Pancreas (tissue), 10 donors: ENCODE results near the gene NECTIN1. TPM values are rescaled to one million over a fixed set of nuclear protein-coding genes. Genes with fewer than 3 reads are reported as not detected.

Experiments
- ATAC-seq, 4 donors: fragments of 200-7000 bp; cut with Tn5 transposase; one replicate each; pipeline versions ENCODE4 v1.8.0 to v1.9.1; 2020; ENCODE audit warnings: mild to moderate bottlenecking in 4 of 4, moderate library complexity in 4 of 4
- DNase-seq, 6 donors: peaks; one replicate each; pipeline ENCODE4 v3.0.0-alpha.2; 2020
- FAIRE-seq: peaks from 2 replicates; lab custom pipeline; 2012; peaks lifted over from hg19 to GRCh38; lab: Jason Lieb, UNC
- H3K27ac ChIP-seq, 4 donors: fragments of 200-600 bp; sonication (generic); 1 replicate in 3 of 4; 2 replicates in 1 of 4; pipeline versions ENCODE4 v1.5.0 to v1.8.0; 2020
- H3K27me3 ChIP-seq, 4 donors: fragments of 200-600 bp; one replicate each; pipeline ENCODE4 v1.8.0; 2021
- H3K36me3 ChIP-seq, 3 donors: fragments of 200-600 bp; sonication (generic) in 1 of 3; one replicate each; pipeline versions ENCODE4 v1.5.0 to v1.8.0; 2020 to 2021
- H3K4me1 ChIP-seq, 3 donors: fragments of 200-600 bp; one replicate each; pipeline ENCODE4 v1.8.0; 2021
- H3K4me3 ChIP-seq, 4 donors: fragments of 200-600 bp; sonication (generic) in 2 of 4; one replicate each; pipeline versions ENCODE4 v1.5.0 to v1.8.0; 2020 to 2021
- H3K9me3 ChIP-seq, 4 donors: fragments of 200-600 bp; one replicate each; pipeline ENCODE4 v1.8.0; 2021
- WGBS, 2 donors: extraction: QIAGEN DNeasy Blood & Tissue Kit; methylation state at CpG; one replicate each; pipeline ENCODE4 v1.1.7; 2013; 5-methylcytosine and 5-hydroxymethylcytosine counted together
- intact Hi-C, 3 donors: fragments of 100-400 bp; cut with DNase I; formaldehyde crosslinking; loops; one replicate each; pipeline versions ENCODE4 v1.11.1 to v1.14.2; 2022
- polyA plus RNA-seq, 2 donors: library from polyadenylated mRNA; stranded (reverse); fragments of 200-250 nt; gene quantifications; one replicate each; pipeline ENCODE4 v1.2.3, GENCODE V29; 2013
- total RNA-seq, 6 donors: library from RNA; stranded (reverse); fragmentation: NEBNext Ultra II Directional in 4 of 6; extraction: Animal tissue kit (Norgen Biotek cat#: 25700) in 4 of 6; gene quantifications; one replicate each; pipeline versions ENCODE4 v1.2.1 to v1.2.4, GENCODE V29; 2021 to 2023
- TF ChIP-seq, protein P1 (sequence below), 4 donors: fragments of 200-600 bp; sonication (generic) in 3 of 4; IDR thresholded peaks; one replicate each; pipeline versions ENCODE4 v1.5.0 to v1.8.0; 2021; ENCODE audit warnings: antibody characterized with exemption in 4 of 4
- donor health status: healthy with polysubstance abuse.
- donor health status: DM: no; HTN: no; CAD: no; lungs with moderate emphysema.
- donor health status: DM: no; HTN: no; CAD: no.
- donor health status: control.
- donor health status: control.
- donor health status: Bipolar disorder and iron deficiency.
- donor health status: DM: yes; HTN: yes; CAD: no.
- donor health status: DM: no; HTN: no; CAD: no.
- donor health status: DM: no; HTN: no; CAD: no.
- donor health status: DM: yes; HTN: yes; CAD: no.

Gene NECTIN1
- total and polyA plus RNA-seq, 8 donors, result 7.9 to 24.7 (median 19.0) TPM

GRCh38 chr11:119713359-119714040 lies 15.5 kb downstream of the NECTIN1 start:
- 39 to 40% methylated on average over 9 of the region's 9 CpGs for WGBS, 2 donors
- H3K27me3 ChIP-seq, result no peaks in the 10 kb centered on the region
- TF ChIP-seq, protein P1, sequence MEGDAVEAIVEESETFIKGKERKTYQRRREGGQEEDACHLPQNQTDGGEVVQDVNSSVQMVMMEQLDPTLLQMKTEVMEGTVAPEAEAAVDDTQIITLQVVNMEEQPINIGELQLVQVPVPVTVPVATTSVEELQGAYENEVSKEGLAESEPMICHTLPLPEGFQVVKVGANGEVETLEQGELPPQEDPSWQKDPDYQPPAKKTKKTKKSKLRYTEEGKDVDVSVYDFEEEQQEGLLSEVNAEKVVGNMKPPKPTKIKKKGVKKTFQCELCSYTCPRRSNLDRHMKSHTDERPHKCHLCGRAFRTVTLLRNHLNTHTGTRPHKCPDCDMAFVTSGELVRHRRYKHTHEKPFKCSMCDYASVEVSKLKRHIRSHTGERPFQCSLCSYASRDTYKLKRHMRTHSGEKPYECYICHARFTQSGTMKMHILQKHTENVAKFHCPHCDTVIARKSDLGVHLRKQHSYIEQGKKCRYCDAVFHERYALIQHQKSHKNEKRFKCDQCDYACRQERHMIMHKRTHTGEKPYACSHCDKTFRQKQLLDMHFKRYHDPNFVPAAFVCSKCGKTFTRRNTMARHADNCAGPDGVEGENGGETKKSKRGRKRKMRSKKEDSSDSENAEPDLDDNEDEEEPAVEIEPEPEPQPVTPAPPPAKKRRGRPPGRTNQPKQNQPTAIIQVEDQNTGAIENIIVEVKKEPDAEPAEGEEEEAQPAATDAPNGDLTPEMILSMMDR (IDR thresholded peaks at IDR 0.05), result no peak
- intact Hi-C loops, result no loop called here
- peak overlapping the region in 3 of 4 donors; percentile 22 to 56 (median 46) for H3K27ac ChIP-seq
- H3K4me1 ChIP-seq, result peaks cover 15 to 18% (median 17%) of the 10 kb centered on the region in 3 donors
- ATAC-seq, result peak; percentile 55 to 88 (median 71)
- no peaks in the 10 kb centered on the region for H3K36me3 ChIP-seq
- FAIRE-seq, result no peak
- peak in 3 of 6 donors; percentile 43 to 65 (median 64) for DNase-seq
- no peak overlapping the region for H3K4me3 ChIP-seq
- H3K9me3 ChIP-seq, result no peaks in the 10 kb centered on the region

- Histone ChIP-seq H3K27ac (peak overlapping the region in 3 of 4 donors; percentile 22 to 56 (median 46)), H3K36me3 (no peaks in the 10 kb centered on the region), H3K27me3 (no peaks in the 10 kb centered on the region), H3K4me3 (no peak overlapping the region), H3K9me3 (no peaks in the 10 kb centered on the region), H3K4me1 (peaks cover 15 to 18% (median 17%) of the 10 kb centered on the region in 3 donors)
- ATAC-seq (peak; percentile 11 to 63 (median 46)), FAIRE-seq (no peak), DNase-seq (peak in 3 of 6 donors; percentile 30 to 51 (median 33))
- 59 to 69% methylated on average over 10 of the region's 10 CpGs for WGBS, 2 donors
- TF ChIP-seq, protein P1 (IDR thresholded peaks at IDR 0.05), result no peak
- intact Hi-C loops, result no loop called here
Observed at GRCh38 chr11:119712459-119713358, 16.3 kb downstream of the NECTIN1 start.

- FAIRE-seq (no peak), ATAC-seq (no peak), DNase-seq (no peak)
- Histone ChIP-seq H3K36me3 (no peaks in the 10 kb centered on the region), H3K27me3 (no peaks in the 10 kb centered on the region), H3K4me1 (peaks cover 15 to 18% (median 17%) of the 10 kb centered on the region in 3 donors), H3K4me3 (no peak overlapping the region), H3K9me3 (no peaks in the 10 kb centered on the region), H3K27ac (no peak overlapping the region)
- 63 to 68% methylated on average over 9 of the region's 9 CpGs for WGBS, 2 donors
- TF ChIP-seq, protein P1 (IDR thresholded peaks at IDR 0.05), result no peak
- intact Hi-C loops, result no loop called here
Observed at GRCh38 chr11:119712006-119712405, 17.0 kb downstream of the NECTIN1 start.

GRCh38 chr11:119711476-119711875 lies 17.5 kb downstream of the NECTIN1 start:
- no peak for FAIRE-seq
- Histone ChIP-seq H3K4me3 (no peak overlapping the region), H3K27ac (no peak overlapping the region), H3K36me3 (no peaks in the 10 kb centered on the region), H3K9me3 (no peaks in the 10 kb centered on the region), H3K27me3 (no peaks in the 10 kb centered on the region), H3K4me1 (peaks cover 15 to 18% (median 17%) of the 10 kb centered on the region in 3 donors)
- ATAC-seq, result no peak
- intact Hi-C loops, result no loop called here
- TF ChIP-seq, protein P1 (IDR thresholded peaks at IDR 0.05), result no peak
- 35 to 51% methylated on average over 4 of the region's 4 CpGs for WGBS, 2 donors
- DNase-seq, result no peak
